Measurements from ENCODE around the gene YEATS2. TPM values are rescaled to one million over a fixed set of nuclear protein-coding genes. Genes with fewer than 3 reads are reported as not detected.

The YEATS2 gene
- total and polyA plus RNA-seq, 7 donors, result 1.8 to 8.9 (median 4.6) TPM

- Histone ChIP-seq H3K27me3 (ENCODE audit: insufficient read depth in 3 of 3, low read length in 2 of 3) (no peaks in the 10 kb centered on the region), H3K4me3 (peak within 1 kb of the TSS; percentile 86), H3K4me1 (peaks cover 24% of the 10 kb centered on the region), H3K27ac (peak within 1 kb of the TSS; percentile 85), H3K36me3 (ENCODE audit: insufficient read depth in 1 of 2, low read depth in 1 of 2) (peaks cover 0 to 27% of the 10 kb centered on the region in 2 donors), H3K9me3 (no peaks in the 10 kb centered on the region)
- DNase-seq (peak; percentile 37 to 70), ATAC-seq (peak; percentile 45 to 63 (median 56))
- TF ChIP-seq CTCF (IDR thresholded peaks at IDR 0.05), result peak; percentile 31
- 2 to 4% (median 2%) methylated on average over 37 to 69 of the region's 69 CpGs for WGBS, 3 donors
- intact Hi-C loops (cut with DNase I), result loop anchor here in 1 of 2 donors (5.0 kb wide), 1 partner anchor 57 kb away; the partner anchor contains the start of gene PARL
Observed at GRCh38 chr3:183825456-183826161, 128.0 kb downstream of the YEATS2 start, which contains the start of gene MAP6D1. Gene MAP6D1, minus strand, starts transcription at chr3:183825577. Its CDS starts 30 bp downstream, at chr3:183825547.

GRCh38 chr3:183826448-183827250 lies 129.1 kb downstream of the YEATS2 start:
- peak; percentile 31 to 82 for DNase-seq
- peaks cover 24% of the 10 kb centered on the region for H3K4me1 ChIP-seq
- H3K27ac ChIP-seq, result peak overlapping the region; percentile 85
- peak; percentile 63 to 78 (median 76) for ATAC-seq
- no peak for TF ChIP-seq CTCF (IDR thresholded peaks at IDR 0.05)
- no peaks in the 10 kb centered on the region for H3K27me3 ChIP-seq (ENCODE audit: insufficient read depth in 3 of 3, low read length in 2 of 3)
- intact Hi-C loops (cut with DNase I), result loop anchor here in 1 of 2 donors (5.0 kb wide), 1 partner anchor 56 kb away; the partner anchor contains the start of gene PARL
- WGBS, 3 donors, result 44 to 73% (median 51%) methylated on average over 14 of the region's 14 CpGs
- peaks cover 0 to 38% of the 10 kb centered on the region in 2 donors for H3K36me3 ChIP-seq (ENCODE audit: insufficient read depth in 1 of 2, low read depth in 1 of 2)
- no peaks in the 10 kb centered on the region for H3K9me3 ChIP-seq
- no peak overlapping the region for H3K4me3 ChIP-seq

GRCh38 chr3:183827809-183828537 lies 130.4 kb downstream of the YEATS2 start:
- H3K4me1 ChIP-seq, result peaks cover 24% of the 10 kb centered on the region
- H3K4me3 ChIP-seq, result no peak overlapping the region
- H3K36me3 ChIP-seq (ENCODE audit: insufficient read depth in 1 of 2, low read depth in 1 of 2), result peaks cover 0 to 47% of the 10 kb centered on the region in 2 donors
- ATAC-seq (no peak), DNase-seq (no peak)
- H3K9me3 ChIP-seq, result no peaks in the 10 kb centered on the region
- intact Hi-C loops (cut with DNase I), result loop anchor here in 1 of 2 donors (5.0 kb wide), 1 partner anchor 54 kb away; the partner anchor contains the start of gene PARL
- no peak for TF ChIP-seq CTCF (IDR thresholded peaks at IDR 0.05)
- WGBS, 3 donors, result 62 to 86% (median 71%) methylated on average over 14 of the region's 14 CpGs
- no peaks in the 10 kb centered on the region for H3K27me3 ChIP-seq (ENCODE audit: insufficient read depth in 3 of 3, low read length in 2 of 3)
- H3K27ac ChIP-seq, result peak overlapping the region; percentile 85

- peaks cover 0 to 52% of the 10 kb centered on the region in 2 donors for H3K36me3 ChIP-seq (ENCODE audit: insufficient read depth in 1 of 2, low read depth in 1 of 2)
- intact Hi-C loops (cut with DNase I), result loop anchor here in 1 of 2 donors (5.0 kb wide), 1 partner anchor 54 kb away; the partner anchor contains the start of gene PARL
Observed at GRCh38 chr3:183828538-183828870, 130.9 kb downstream of the YEATS2 start.

More at GRCh38 chr3:183828538-183828870, 130.9 kb downstream of the YEATS2 start:
- DNase-seq (no peak), ATAC-seq (no peak)
- no peaks in the 10 kb centered on the region for H3K9me3 ChIP-seq
- H3K4me3 ChIP-seq, result no peak overlapping the region
- H3K27me3 ChIP-seq (ENCODE audit: insufficient read depth in 3 of 3, low read length in 2 of 3), result no peaks in the 10 kb centered on the region
- peaks cover 22% of the 10 kb centered on the region for H3K4me1 ChIP-seq
- H3K27ac ChIP-seq, result no peak overlapping the region
- WGBS, 3 donors, result 83 to 94% (median 87%) methylated on average over 7 of the region's 7 CpGs
- TF ChIP-seq CTCF (IDR thresholded peaks at IDR 0.05), result no peak
